Neutrophil (primary cell): ENCODE measurements around the gene USP47.

ENCODE experiments used
- H3K27ac ChIP-seq: fragments of 200-600 bp; sonication (generic); 2 replicates; pipeline ENCODE4 v1.5.1; 2016; ENCODE audit warnings: mild to moderate bottlenecking, moderate library complexity
- H3K27me3 ChIP-seq: fragments of 200-600 bp; sonication (generic); 2 replicates; pipeline ENCODE4 v1.6.0; 2016; ENCODE audit warnings: mild to moderate bottlenecking
- H3K36me3 ChIP-seq: fragments of 200-600 bp; sonication (generic); 2 replicates; pipeline ENCODE4 v1.5.1; 2017
- H3K4me1 ChIP-seq, 2 experiments: fragments of 200-600 bp in 1 of 2; sonication (generic) in 1 of 2; 1 replicate in 1 of 2; 2 replicates in 1 of 2; pipeline versions ENCODE4 v1.5.1 to v1.6.1; 2013 to 2016; ENCODE audit warnings: low read depth in 1 of 2, low read length in 1 of 2, mild to moderate bottlenecking in 1 of 2, moderate library complexity in 1 of 2; ENCODE audit not compliant: control insufficient read depth in 1 of 2, insufficient read depth in 1 of 2
- H3K4me3 ChIP-seq, 2 experiments: fragments of 200-600 bp in 1 of 2; sonication (generic) in 1 of 2; 1 replicate in 1 of 2; 2 replicates in 1 of 2; pipeline ENCODE4 v1.5.1; 2013 to 2016; ENCODE audit warnings: low read depth in 1 of 2, low read length in 1 of 2, mild to moderate bottlenecking in 1 of 2, moderate library complexity in 1 of 2
- H3K9me3 ChIP-seq: fragments of 200-600 bp; sonication (generic); 2 replicates; pipeline ENCODE4 v1.5.1; 2016
- CTCF ChIP-seq: fragments of 200-600 bp; sonication (generic); IDR thresholded peaks from 2 replicates; pipeline ENCODE4 v1.5.1; 2016; ENCODE audit warnings: antibody characterized with exemption

The USP47 gene

GRCh38 chr11:11845071-11845470, 3.3 kb downstream of the USP47 start:
- Histone ChIP-seq H3K27me3 (no peaks in the 10 kb centered on the region), H3K4me1 (peaks cover 31 to 36% of the 10 kb centered on the region in 2 experiments), H3K4me3 (no peak overlapping the region), H3K9me3 (no peaks in the 10 kb centered on the region), H3K36me3 (no peaks in the 10 kb centered on the region), H3K27ac (no peak overlapping the region)
- TF ChIP-seq CTCF: no peak

- H3K9me3 ChIP-seq: no peaks in the 10 kb centered on the region
- peaks cover 31 to 36% of the 10 kb centered on the region in 2 experiments for H3K4me1 ChIP-seq
- H3K27me3 ChIP-seq: no peaks in the 10 kb centered on the region
- H3K27ac ChIP-seq: no peak overlapping the region
- no peak for TF ChIP-seq CTCF
- no peak overlapping the region for H3K4me3 ChIP-seq
- H3K36me3 ChIP-seq: no peaks in the 10 kb centered on the region
These were observed 3.8 kb downstream of the USP47 start for GRCh38 chr11:11845551-11845950.

DNA sequence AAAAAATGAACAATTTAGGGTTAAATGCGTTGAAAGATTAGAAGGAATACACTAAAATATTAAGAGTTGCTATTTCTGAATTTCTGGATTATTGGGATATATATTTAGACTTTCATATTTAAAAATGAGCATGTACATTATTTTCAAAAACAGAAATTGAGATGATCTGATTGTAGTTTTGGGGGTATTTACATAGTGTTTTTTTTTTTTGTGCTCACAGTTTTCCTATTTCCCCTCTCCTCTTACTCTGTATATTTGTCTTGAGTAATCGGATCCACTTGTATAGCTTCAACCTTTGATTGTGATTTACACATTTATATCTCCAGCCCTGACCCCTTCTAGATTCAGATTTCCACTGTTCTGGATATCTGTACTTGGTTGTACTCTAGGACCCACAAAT, 5.3 kb downstream of the USP47 start:
- H3K4me1 ChIP-seq: peaks cover 25 to 28% of the 10 kb centered on the region in 2 experiments
- no peak for TF ChIP-seq CTCF
- H3K36me3 ChIP-seq: no peaks in the 10 kb centered on the region
- H3K27ac ChIP-seq: no peak overlapping the region
- H3K27me3 ChIP-seq: no peaks in the 10 kb centered on the region
- no peak overlapping the region for H3K4me3 ChIP-seq
- H3K9me3 ChIP-seq: no peaks in the 10 kb centered on the region

GRCh38 chr11:11848891-11849746, 7.3 kb downstream of the USP47 start:
- H3K27me3 ChIP-seq: no peaks in the 10 kb centered on the region
- H3K4me3 ChIP-seq: no peak overlapping the region
- TF ChIP-seq CTCF: peak; percentile 49
- H3K9me3 ChIP-seq: no peaks in the 10 kb centered on the region
- no peaks in the 10 kb centered on the region for H3K36me3 ChIP-seq
- H3K4me1 ChIP-seq: peaks cover 7 to 14% of the 10 kb centered on the region in 2 experiments
- H3K27ac ChIP-seq: peak overlapping the region; percentile 16

GRCh38 chr11:11850668-11851067, 8.9 kb downstream of the USP47 start:
- Histone ChIP-seq H3K27me3 (no peaks in the 10 kb centered on the region), H3K4me3 (no peak overlapping the region), H3K27ac (no peak overlapping the region), H3K4me1 (peaks cover 4 to 7% of the 10 kb centered on the region in 2 experiments), H3K36me3 (no peaks in the 10 kb centered on the region), H3K9me3 (no peaks in the 10 kb centered on the region)
- no peak for TF ChIP-seq CTCF
